ENCODE measurements around the gene NAV3. TPM values are rescaled to one million over a fixed set of nuclear protein-coding genes. Genes with fewer than 3 reads are reported as not detected.

The NAV3 gene
- total RNA-seq, 2 donors from 2014 or later, result 0.72 to 1.9 TPM

DNA sequence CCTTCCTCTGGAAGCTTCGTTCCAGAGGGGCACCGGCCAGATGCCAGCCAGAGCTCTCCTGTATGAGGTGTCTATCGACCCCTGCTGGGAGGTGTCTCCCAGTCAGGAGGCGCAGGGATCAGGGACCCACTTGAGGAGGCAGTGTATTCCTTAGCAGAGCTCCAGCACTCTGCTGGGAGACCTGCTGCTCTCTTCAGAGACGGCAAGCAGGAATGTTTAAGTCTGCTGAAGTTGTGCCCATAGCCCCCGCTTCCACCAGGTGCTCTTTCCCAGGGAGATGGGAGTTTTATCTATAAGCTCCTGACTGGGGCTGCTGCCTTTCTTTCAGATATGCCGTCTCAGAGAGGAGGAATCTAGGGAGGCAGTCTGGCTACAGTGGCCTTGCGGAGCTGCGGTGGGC, 22.2 kb upstream of the NAV3 start:
- Histone ChIP-seq H3K27me3 (no peaks in the 10 kb centered on the region), H3K27ac (no peak overlapping the region), H3K9ac (ENCODE audit: low read depth in 2 of 2, low read length in 2 of 2) (no peak overlapping the region), H3K4me1 (no peaks in the 10 kb centered on the region), H3K36me3 (no peaks in the 10 kb centered on the region), H3K9me3 (no peaks in the 10 kb centered on the region), H3K4me3 (no peak overlapping the region)
- intact Hi-C loops (cut with DNase I), result no loop called here
- no peak for DNase-seq
- no peak for TF ChIP-seq CTCF (IDR thresholded peaks at IDR 0.05)

GRCh38 chr12:77813558-77813957, 17.1 kb upstream of the NAV3 start:
- no peak for DNase-seq
- no peak overlapping the region for H3K9ac ChIP-seq (ENCODE audit: low read depth in 2 of 2, low read length in 2 of 2)

DNA sequence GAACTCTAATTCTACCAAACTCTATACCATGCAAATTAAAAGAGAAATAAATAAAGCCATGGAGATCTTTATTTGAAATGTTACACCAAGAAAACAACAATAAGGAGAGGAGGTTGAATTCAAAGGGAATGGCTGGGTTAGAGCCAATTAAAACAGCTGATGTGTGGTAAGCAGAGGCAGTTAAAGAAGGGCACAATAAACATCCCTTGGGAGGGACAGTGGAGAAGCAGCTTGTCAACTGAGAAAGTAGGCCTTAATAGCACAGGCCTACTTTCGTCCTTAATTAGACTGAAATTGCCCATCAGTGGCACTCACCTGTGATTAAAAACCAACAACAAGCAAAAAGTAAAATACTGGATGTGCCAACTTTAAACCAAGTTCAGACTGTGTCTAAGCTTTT, 16.3 kb upstream of the NAV3 start:
- no peaks in the 10 kb centered on the region for H3K27me3 ChIP-seq
- H3K27ac ChIP-seq, result no peak overlapping the region
- no peaks in the 10 kb centered on the region for H3K4me1 ChIP-seq
- DNase-seq, result no peak
- no peaks in the 10 kb centered on the region for H3K9me3 ChIP-seq
- no peak overlapping the region for H3K4me3 ChIP-seq
- no peaks in the 10 kb centered on the region for H3K36me3 ChIP-seq
- intact Hi-C loops (cut with DNase I), result no loop called here
- TF ChIP-seq CTCF (IDR thresholded peaks at IDR 0.05), result no peak
- no peak overlapping the region for H3K9ac ChIP-seq (ENCODE audit: low read depth in 2 of 2, low read length in 2 of 2)

More at GRCh38 chr12:77813558-77813957, 17.1 kb upstream of the NAV3 start:
- Histone ChIP-seq H3K27me3 (no peaks in the 10 kb centered on the region), H3K4me1 (no peaks in the 10 kb centered on the region), H3K36me3 (no peaks in the 10 kb centered on the region), H3K9me3 (no peaks in the 10 kb centered on the region), H3K4me3 (no peak overlapping the region), H3K27ac (no peak overlapping the region)
- intact Hi-C loops (cut with DNase I), result no loop called here
- TF ChIP-seq CTCF (IDR thresholded peaks at IDR 0.05), result no peak

DNA sequence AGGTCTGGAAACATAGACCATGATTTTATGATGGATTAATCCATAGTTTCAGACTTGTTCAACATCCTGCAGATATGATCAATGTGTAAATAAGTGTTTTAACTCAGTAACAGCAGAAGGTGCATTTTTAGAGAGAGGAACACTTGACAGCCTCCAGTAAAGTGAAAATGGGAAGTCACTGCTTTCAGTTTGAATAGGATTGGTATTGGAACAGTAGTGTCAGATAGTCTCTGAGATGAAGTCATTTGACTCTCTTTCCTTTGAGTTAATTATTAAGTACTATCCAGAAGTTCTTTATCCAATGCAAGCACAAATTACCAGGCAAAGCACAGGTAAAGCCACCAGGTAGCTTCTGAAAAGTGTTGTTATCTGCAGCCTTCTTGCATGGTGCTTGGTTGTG, 14.5 kb upstream of the NAV3 start:
- Histone ChIP-seq H3K4me3 (no peak overlapping the region), H3K27ac (no peak overlapping the region), H3K27me3 (no peaks in the 10 kb centered on the region), H3K9me3 (no peaks in the 10 kb centered on the region), H3K9ac (ENCODE audit: low read depth in 2 of 2, low read length in 2 of 2) (no peak overlapping the region), H3K36me3 (no peaks in the 10 kb centered on the region), H3K4me1 (no peaks in the 10 kb centered on the region)
- intact Hi-C loops (cut with DNase I), result no loop called here
- no peak for DNase-seq
- no peak for TF ChIP-seq CTCF (IDR thresholded peaks at IDR 0.05)

DNA sequence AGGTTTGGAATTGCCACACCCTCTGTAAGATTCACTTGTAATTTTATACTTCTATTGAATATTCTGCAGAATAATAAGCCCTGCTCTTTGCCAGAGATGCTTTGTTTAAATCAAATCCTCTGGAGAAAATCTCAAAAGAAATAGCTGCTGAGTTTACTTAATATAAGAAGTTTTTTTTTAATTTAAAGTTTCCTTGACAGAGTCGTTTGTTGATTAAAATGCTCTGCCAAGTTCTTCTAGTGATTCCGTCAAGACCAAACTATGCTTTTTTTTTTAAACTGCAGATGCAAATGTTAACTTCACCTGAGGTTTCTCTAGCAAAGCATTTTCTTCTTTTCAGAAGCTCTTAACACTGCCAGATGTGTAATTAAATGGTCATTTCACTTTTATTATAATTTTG, 13.4 kb upstream of the NAV3 start:
- Histone ChIP-seq H3K36me3 (no peaks in the 10 kb centered on the region), H3K9me3 (no peaks in the 10 kb centered on the region), H3K27me3 (no peaks in the 10 kb centered on the region), H3K9ac (ENCODE audit: low read depth in 2 of 2, low read length in 2 of 2) (no peak overlapping the region), H3K4me3 (no peak overlapping the region), H3K27ac (no peak overlapping the region), H3K4me1 (no peaks in the 10 kb centered on the region)
- intact Hi-C loops (cut with DNase I), result no loop called here
- no peak for DNase-seq
- TF ChIP-seq CTCF (IDR thresholded peaks at IDR 0.05), result no peak

DNA sequence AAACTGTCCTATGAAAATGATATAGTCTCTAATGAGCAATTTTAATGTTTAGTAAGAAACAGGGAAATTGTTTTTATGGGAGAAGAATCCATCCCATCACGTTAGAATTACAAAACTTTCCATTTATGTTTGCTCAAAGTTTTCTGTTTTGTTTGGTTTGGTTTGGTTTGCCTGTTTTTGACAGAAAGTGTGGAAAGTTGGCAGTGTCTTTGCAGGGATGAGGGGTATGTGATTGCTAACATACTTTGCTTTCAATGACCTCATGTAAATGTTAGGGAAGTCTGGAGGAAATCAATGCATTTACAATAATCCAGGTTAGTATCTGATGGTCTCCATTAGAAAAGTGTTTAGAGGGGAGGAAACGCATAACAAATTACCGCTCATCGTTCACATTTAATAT, 12.3 kb upstream of the NAV3 start:
- TF ChIP-seq CTCF (IDR thresholded peaks at IDR 0.05), result no peak
- H3K9me3 ChIP-seq, result no peaks in the 10 kb centered on the region
- no peak overlapping the region for H3K4me3 ChIP-seq
- no peak overlapping the region for H3K27ac ChIP-seq
- no peaks in the 10 kb centered on the region for H3K4me1 ChIP-seq
- intact Hi-C loops (cut with DNase I), result no loop called here
- no peaks in the 10 kb centered on the region for H3K36me3 ChIP-seq
- DNase-seq, result no peak
- H3K9ac ChIP-seq (ENCODE audit: low read depth in 2 of 2, low read length in 2 of 2), result no peak overlapping the region
- no peaks in the 10 kb centered on the region for H3K27me3 ChIP-seq

All from colonic mucosa (tissue), 4 donors.